Smooth muscle cell (in vitro differentiated cells): ENCODE measurements around the gene SP8. TPM values are rescaled to one million over a fixed set of nuclear protein-coding genes. Genes with fewer than 3 reads are reported as not detected.

Experiments
- DNase-seq: peaks from one replicate; lab custom pipeline; 2025; ENCODE audit not compliant: unreplicated experiment; lab: John Stamatoyannopoulos, UW
- H2AFZ ChIP-seq: fragments of 200-600 bp; sonication (generic); 2 replicates; pipeline ENCODE4 v1.6.0; 2016; ENCODE audit warnings: antibody characterized with exemption, low read depth, mild to moderate bottlenecking
- H3F3A ChIP-seq: fragments of 200-600 bp; sonication (generic); 2 replicates; pipeline ENCODE4 v1.6.0; 2017; ENCODE audit warnings: antibody characterized with exemption, low read depth
- H3K27ac ChIP-seq: fragments of 200-600 bp; sonication (generic); 2 replicates; pipeline ENCODE4 v1.5.1; 2016; ENCODE audit warnings: low read depth, mild to moderate bottlenecking
- H3K27me3 ChIP-seq: fragments of 200-600 bp; sonication (generic); 2 replicates; pipeline ENCODE4 v1.6.1; 2016; ENCODE audit warnings: low read depth, mild to moderate bottlenecking
- H3K36me3 ChIP-seq: fragments of 200-600 bp; sonication (generic); 2 replicates; pipeline ENCODE4 v1.5.1; 2016; ENCODE audit warnings: low read depth
- H3K4me1 ChIP-seq: fragments of 200-600 bp; sonication (generic); 2 replicates; pipeline ENCODE4 v1.5.1; 2016; ENCODE audit warnings: low read depth
- H3K4me2 ChIP-seq: fragments of 200-600 bp; sonication (generic); 2 replicates; pipeline ENCODE4 v1.6.0; 2016; ENCODE audit warnings: mild to moderate bottlenecking
- H3K4me3 ChIP-seq: fragments of 200-600 bp; sonication (generic); 2 replicates; pipeline ENCODE4 v1.5.1; 2016; ENCODE audit warnings: mild to moderate bottlenecking
- H3K79me2 ChIP-seq: fragments of 200-600 bp; sonication (generic); 2 replicates; pipeline ENCODE4 v1.6.0; 2016; ENCODE audit warnings: low read depth, mild to moderate bottlenecking
- H3K9ac ChIP-seq: fragments of 200-600 bp; sonication (generic); 2 replicates; pipeline ENCODE4 v1.6.0; 2016; ENCODE audit warnings: low read depth
- H3K9me3 ChIP-seq: fragments of 200-600 bp; sonication (generic); replicated peaks from 2 replicates; pipeline ENCODE4 v1.5.1; 2016; ENCODE audit warnings: low read depth
- H4K20me1 ChIP-seq: fragments of 200-600 bp; sonication (generic); 2 replicates; pipeline ENCODE4 v1.6.0; 2016; ENCODE audit warnings: low read depth
- CTCF ChIP-seq: fragments of 200-600 bp; sonication (generic); IDR thresholded peaks from 2 replicates; pipeline ENCODE4 v1.5.1; 2017; ENCODE audit warnings: borderline replicate concordance, mild to moderate bottlenecking, antibody characterized with exemption; ENCODE audit not compliant: insufficient read depth, poor library complexity, severe bottlenecking
- WGBS: methylation state at CpG from one replicate; pipeline ENCODE4 v1.1.7; 2016; ENCODE audit warnings: low lambda C conversion rate; 5-methylcytosine and 5-hydroxymethylcytosine counted together
- polyA plus RNA-seq: library from polyadenylated mRNA; unstranded; fragments of >200 nt; fragmentation: Nextera tagmentation; extraction: Ambion mirVana; gene quantifications from 2 replicates; pipeline ENCODE4 v1.2.1, GENCODE V29; 2016
- total RNA-seq: library from RNA; depleted of rRNA; stranded (reverse); fragments of >200 nt; gene quantifications from 2 replicates; pipeline ENCODE4 v1.2.3, GENCODE V29; 2014

The SP8 gene
- total and polyA plus RNA-seq, 2 experiments from 2014 or later: not detected

GRCh38 chr7:20783125-20783699 lies 3.5 kb downstream of the SP8 start:
- no peak overlapping the region for H3K4me3 ChIP-seq
- WGBS: 7% methylated on average over 15 of the region's 15 CpGs
- peaks cover 15% of the 10 kb centered on the region for H3K4me1 ChIP-seq
- peak overlapping the region; percentile 89 for H3K4me2 ChIP-seq
- TF ChIP-seq CTCF: no peak
- DNase-seq: no peak
- H3K79me2 ChIP-seq: no peaks in the 10 kb centered on the region
- no peaks in the 10 kb centered on the region for H3F3A ChIP-seq
- H3K27ac ChIP-seq: no peak overlapping the region
- no peak overlapping the region for H3K9ac ChIP-seq
- no peaks in the 10 kb centered on the region for H4K20me1 ChIP-seq
- peaks cover 100% of the 10 kb centered on the region for H3K27me3 ChIP-seq
- no peaks in the 10 kb centered on the region for H3K36me3 ChIP-seq
- no peaks in the 10 kb centered on the region for H3K9me3 ChIP-seq
- no peak overlapping the region for H2AFZ ChIP-seq

- no peaks in the 10 kb centered on the region for H3K79me2 ChIP-seq
These were observed 7.6 kb downstream of the SP8 start for GRCh38 chr7:20779041-20779440.

GRCh38 chr7:20778063-20778721 lies 8.5 kb downstream of the SP8 start:
- Histone ChIP-seq H3K4me2 (peak overlapping the region; percentile 90), H3K36me3 (no peaks in the 10 kb centered on the region), H3K9me3 (no peaks in the 10 kb centered on the region), H2AFZ (peak overlapping the region; percentile 86), H3K27ac (no peak overlapping the region), H4K20me1 (no peaks in the 10 kb centered on the region), H3K9ac (no peak overlapping the region), H3K4me3 (peak overlapping the region; percentile 58), H3K27me3 (peaks cover 100% of the 10 kb centered on the region), H3F3A (no peaks in the 10 kb centered on the region), H3K79me2 (no peaks in the 10 kb centered on the region), H3K4me1 (peaks cover 22% of the 10 kb centered on the region)
- DNase-seq: no peak
- TF ChIP-seq CTCF: peak; percentile 67
- under 1% methylated on average over 49 of the region's 63 CpGs for WGBS

More at GRCh38 chr7:20779041-20779440, 7.6 kb downstream of the SP8 start:
- no peak overlapping the region for H3K27ac ChIP-seq
- H3K4me1 ChIP-seq: peaks cover 22% of the 10 kb centered on the region
- no peaks in the 10 kb centered on the region for H3K36me3 ChIP-seq
- no peak for DNase-seq
- no peaks in the 10 kb centered on the region for H3F3A ChIP-seq
- no peaks in the 10 kb centered on the region for H3K9me3 ChIP-seq
- TF ChIP-seq CTCF: no peak
- peak overlapping the region; percentile 58 for H3K4me3 ChIP-seq
- H3K4me2 ChIP-seq: peak overlapping the region; percentile 90
- no peak overlapping the region for H3K9ac ChIP-seq
- H4K20me1 ChIP-seq: no peaks in the 10 kb centered on the region
- H2AFZ ChIP-seq: no peak overlapping the region
- WGBS: 9% methylated on average over 16 of the region's 16 CpGs
- H3K27me3 ChIP-seq: peaks cover 100% of the 10 kb centered on the region
